HepG2 (cell line): Measurements from ENCODE around the gene PFKL. TPM values are rescaled to one million over a fixed set of nuclear protein-coding genes. Genes with fewer than 3 reads are reported as not detected.

Experiments
- CENPT ChIP-seq: sonication (generic); formaldehyde crosslinking; IDR thresholded peaks from 2 replicates; pipeline ENCODE4 v1.8.0; 2022; ENCODE audit warnings: low read depth, mild to moderate bottlenecking, moderate library complexity, missing genetic modification reagents
- FOXA1 ChIP-seq, 2 experiments: fragments of 450-650 bp in 1 of 2; sonication (generic) in 1 of 2; formaldehyde crosslinking in 1 of 2; IDR thresholded peaks; 2 replicates each; pipeline versions ENCODE4 v1.4.0 to v1.6.1; 2016 to 2020; ENCODE audit warnings: missing genetic modification reagents in 1 of 2
- GATAD2A ChIP-seq: IDR thresholded peaks from 2 replicates; pipeline ENCODE4 v1.6.1; 2016
- GFI1 ChIP-seq: sonication (generic); formaldehyde crosslinking; IDR thresholded peaks from 2 replicates; pipeline ENCODE4 v1.5.0; 2020; ENCODE audit warnings: missing genetic modification reagents, mild to moderate bottlenecking, borderline replicate concordance
- HNRNPLL ChIP-seq: fragments of 200-400 bp; formaldehyde crosslinking; IDR thresholded peaks from 2 replicates; pipeline ENCODE4 v1.6.1; 2017; ENCODE audit warnings: mild to moderate bottlenecking, low read depth, low read length; ENCODE audit not compliant: poor library complexity, severe bottlenecking
- KLF11 ChIP-seq: IDR thresholded peaks from 2 replicates; pipeline ENCODE4 v1.6.1; 2016; ENCODE audit warnings: missing compliant biosample characterization
- MED13 ChIP-seq: sonication (generic); formaldehyde crosslinking; IDR thresholded peaks from 2 replicates; pipeline ENCODE4 v1.5.0; 2020; ENCODE audit warnings: missing genetic modification reagents
- RARG ChIP-seq: sonication (generic); formaldehyde crosslinking; IDR thresholded peaks from 2 replicates; pipeline ENCODE4 v1.4.0; 2020; ENCODE audit warnings: low read depth, mild to moderate bottlenecking, missing genetic modification reagents
- RBFOX2 ChIP-seq: fragments of 200-400 bp; formaldehyde crosslinking; IDR thresholded peaks from 2 replicates; pipeline ENCODE4 v1.6.1; 2017; ENCODE audit warnings: low read depth, mild to moderate bottlenecking, low read length
- TARDBP ChIP-seq: sonication (generic); formaldehyde crosslinking; IDR thresholded peaks from 2 replicates; pipeline ENCODE4 v1.8.0; 2022; ENCODE audit warnings: mild to moderate bottlenecking, missing genetic modification reagents
- ZBTB10 ChIP-seq: sonication (generic); formaldehyde crosslinking; IDR thresholded peaks from 2 replicates; pipeline ENCODE4 v1.4.0; 2020; ENCODE audit warnings: missing genetic modification reagents, borderline replicate concordance
- ZBTB20 ChIP-seq: sonication (generic); formaldehyde crosslinking; IDR thresholded peaks from 2 replicates; pipeline ENCODE4 v1.8.1; 2023; ENCODE audit warnings: missing genetic modification reagents, low read depth, mild to moderate bottlenecking, borderline replicate concordance
- ZBTB44 ChIP-seq: sonication (generic); formaldehyde crosslinking; IDR thresholded peaks from 2 replicates; pipeline ENCODE4 v1.4.0; 2020; ENCODE audit warnings: missing genetic modification reagents
- ZKSCAN5 ChIP-seq: sonication (generic); formaldehyde crosslinking; IDR thresholded peaks from 2 replicates; pipeline ENCODE4 v1.5.1; 2020; ENCODE audit warnings: mild to moderate bottlenecking, missing genetic modification reagents
- ZMYM4 ChIP-seq: sonication (generic); formaldehyde crosslinking; IDR thresholded peaks from 2 replicates; pipeline ENCODE4 v1.8.1; 2023; ENCODE audit warnings: mild to moderate bottlenecking, missing genetic modification reagents
- polyA plus RNA-seq, 8 experiments: library from polyadenylated mRNA; depleted of rRNA in 3 of 8; stranded (reverse) in 7 of 8; unstranded in 1 of 8; fragments of >200 nt; fragmentation: Illumina TruSeq in 4 of 8; extraction: Trizol in 4 of 8; gene quantifications; 2 replicates each; pipeline versions ENCODE4 v1.2.1 to v1.2.3, GENCODE V29; 2011 to 2016; ENCODE audit warnings: low read depth in 4 of 8, missing spikeins in 1 of 8, mixed read lengths in 1 of 8; ENCODE audit not compliant: insufficient read depth in 1 of 8
- total RNA-seq, 5 experiments: library from RNA; depleted of rRNA; stranded (reverse); fragments of >200 nt; fragmentation: Illumina TruSeq; extraction: Trizol; gene quantifications; 2 replicates each; pipeline ENCODE4 v1.2.3, GENCODE V29; 2016; ENCODE audit warnings: low read depth in 1 of 5
- TF ChIP-seq, protein P1 (sequence below): sonication (generic); formaldehyde crosslinking; IDR thresholded peaks from 2 replicates; pipeline ENCODE4 v1.5.0; 2020; ENCODE audit warnings: missing genetic modification reagents, mild to moderate bottlenecking, borderline replicate concordance
- TF ChIP-seq, protein P2 (sequence below): sonication (generic); formaldehyde crosslinking; IDR thresholded peaks from 2 replicates; pipeline ENCODE4 v1.9.0; 2021; ENCODE audit warnings: mild to moderate bottlenecking, missing genetic modification reagents

The PFKL gene
- total and polyA plus RNA-seq, 2 of the 13 experiments (the other 11 are each of a cell fraction or from before 2014, with no cell fraction given): 92.8 to 106 TPM

- TF ChIP-seq, protein P1, sequence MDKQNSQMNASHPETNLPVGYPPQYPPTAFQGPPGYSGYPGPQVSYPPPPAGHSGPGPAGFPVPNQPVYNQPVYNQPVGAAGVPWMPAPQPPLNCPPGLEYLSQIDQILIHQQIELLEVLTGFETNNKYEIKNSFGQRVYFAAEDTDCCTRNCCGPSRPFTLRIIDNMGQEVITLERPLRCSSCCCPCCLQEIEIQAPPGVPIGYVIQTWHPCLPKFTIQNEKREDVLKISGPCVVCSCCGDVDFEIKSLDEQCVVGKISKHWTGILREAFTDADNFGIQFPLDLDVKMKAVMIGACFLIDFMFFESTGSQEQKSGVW (CRISPR knock-in tag): no peak
- no peak for TF ChIP-seq ZBTB20
- TF ChIP-seq TARDBP (CRISPR knock-in tag): 0 out of 2 replicates have a peak, but pooled peaks have one; percentile 36
- no peak for TF ChIP-seq GFI1 (CRISPR knock-in tag)
- 0 out of 2 replicates have a peak, but pooled peaks have one; percentile 27 for TF ChIP-seq ZMYM4 (CRISPR knock-in tag)
- TF ChIP-seq GATAD2A (CRISPR knock-in tag): no peak
- TF ChIP-seq, protein P2, sequence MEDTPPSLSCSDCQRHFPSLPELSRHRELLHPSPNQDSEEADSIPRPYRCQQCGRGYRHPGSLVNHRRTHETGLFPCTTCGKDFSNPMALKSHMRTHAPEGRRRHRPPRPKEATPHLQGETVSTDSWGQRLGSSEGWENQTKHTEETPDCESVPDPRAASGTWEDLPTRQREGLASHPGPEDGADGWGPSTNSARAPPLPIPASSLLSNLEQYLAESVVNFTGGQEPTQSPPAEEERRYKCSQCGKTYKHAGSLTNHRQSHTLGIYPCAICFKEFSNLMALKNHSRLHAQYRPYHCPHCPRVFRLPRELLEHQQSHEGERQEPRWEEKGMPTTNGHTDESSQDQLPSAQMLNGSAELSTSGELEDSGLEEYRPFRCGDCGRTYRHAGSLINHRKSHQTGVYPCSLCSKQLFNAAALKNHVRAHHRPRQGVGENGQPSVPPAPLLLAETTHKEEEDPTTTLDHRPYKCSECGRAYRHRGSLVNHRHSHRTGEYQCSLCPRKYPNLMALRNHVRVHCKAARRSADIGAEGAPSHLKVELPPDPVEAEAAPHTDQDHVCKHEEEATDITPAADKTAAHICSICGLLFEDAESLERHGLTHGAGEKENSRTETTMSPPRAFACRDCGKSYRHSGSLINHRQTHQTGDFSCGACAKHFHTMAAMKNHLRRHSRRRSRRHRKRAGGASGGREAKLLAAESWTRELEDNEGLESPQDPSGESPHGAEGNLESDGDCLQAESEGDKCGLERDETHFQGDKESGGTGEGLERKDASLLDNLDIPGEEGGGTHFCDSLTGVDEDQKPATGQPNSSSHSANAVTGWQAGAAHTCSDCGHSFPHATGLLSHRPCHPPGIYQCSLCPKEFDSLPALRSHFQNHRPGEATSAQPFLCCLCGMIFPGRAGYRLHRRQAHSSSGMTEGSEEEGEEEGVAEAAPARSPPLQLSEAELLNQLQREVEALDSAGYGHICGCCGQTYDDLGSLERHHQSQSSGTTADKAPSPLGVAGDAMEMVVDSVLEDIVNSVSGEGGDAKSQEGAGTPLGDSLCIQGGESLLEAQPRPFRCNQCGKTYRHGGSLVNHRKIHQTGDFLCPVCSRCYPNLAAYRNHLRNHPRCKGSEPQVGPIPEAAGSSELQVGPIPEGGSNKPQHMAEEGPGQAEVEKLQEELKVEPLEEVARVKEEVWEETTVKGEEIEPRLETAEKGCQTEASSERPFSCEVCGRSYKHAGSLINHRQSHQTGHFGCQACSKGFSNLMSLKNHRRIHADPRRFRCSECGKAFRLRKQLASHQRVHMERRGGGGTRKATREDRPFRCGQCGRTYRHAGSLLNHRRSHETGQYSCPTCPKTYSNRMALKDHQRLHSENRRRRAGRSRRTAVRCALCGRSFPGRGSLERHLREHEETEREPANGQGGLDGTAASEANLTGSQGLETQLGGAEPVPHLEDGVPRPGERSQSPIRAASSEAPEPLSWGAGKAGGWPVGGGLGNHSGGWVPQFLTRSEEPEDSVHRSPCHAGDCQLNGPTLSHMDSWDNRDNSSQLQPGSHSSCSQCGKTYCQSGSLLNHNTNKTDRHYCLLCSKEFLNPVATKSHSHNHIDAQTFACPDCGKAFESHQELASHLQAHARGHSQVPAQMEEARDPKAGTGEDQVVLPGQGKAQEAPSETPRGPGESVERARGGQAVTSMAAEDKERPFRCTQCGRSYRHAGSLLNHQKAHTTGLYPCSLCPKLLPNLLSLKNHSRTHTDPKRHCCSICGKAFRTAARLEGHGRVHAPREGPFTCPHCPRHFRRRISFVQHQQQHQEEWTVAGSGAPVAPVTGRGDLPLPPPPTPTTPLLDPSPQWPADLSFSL (CRISPR knock-in tag): 0 out of 2 replicates have a peak, but pooled peaks have one; percentile 19
- 0 out of 2 replicates have a peak, but pooled peaks have one; percentile 42 for TF ChIP-seq MED13 (CRISPR knock-in tag)
- TF ChIP-seq RBFOX2: peak; percentile 67
- peak; percentile 42 for TF ChIP-seq HNRNPLL
- TF ChIP-seq ZBTB44 (CRISPR knock-in tag): no peak
- TF ChIP-seq ZKSCAN5 (CRISPR knock-in tag): no peak
- TF ChIP-seq FOXA1 (IDR thresholded peaks at IDR 0.05): no peak
- TF ChIP-seq FOXA1 (CRISPR knock-in tag; IDR thresholded peaks at IDR 0.05): no peak
- TF ChIP-seq ZBTB10 (CRISPR knock-in tag): no peak
- no peak for TF ChIP-seq KLF11 (CRISPR knock-in tag)
- 0 out of 2 replicates have a peak, but pooled peaks have one; percentile 49 for TF ChIP-seq CENPT
- no peak for TF ChIP-seq RARG
These were observed at the start of gene PFKL (continued) for GRCh38 chr21:44299458-44300261.
